Measurements from ENCODE around the gene FCAMR.

FCAMR gene

GRCh38 chr1:206923009-206923960 is 47.0 kb downstream of the FCAMR start:
- TF ChIP-seq, protein P1, sequence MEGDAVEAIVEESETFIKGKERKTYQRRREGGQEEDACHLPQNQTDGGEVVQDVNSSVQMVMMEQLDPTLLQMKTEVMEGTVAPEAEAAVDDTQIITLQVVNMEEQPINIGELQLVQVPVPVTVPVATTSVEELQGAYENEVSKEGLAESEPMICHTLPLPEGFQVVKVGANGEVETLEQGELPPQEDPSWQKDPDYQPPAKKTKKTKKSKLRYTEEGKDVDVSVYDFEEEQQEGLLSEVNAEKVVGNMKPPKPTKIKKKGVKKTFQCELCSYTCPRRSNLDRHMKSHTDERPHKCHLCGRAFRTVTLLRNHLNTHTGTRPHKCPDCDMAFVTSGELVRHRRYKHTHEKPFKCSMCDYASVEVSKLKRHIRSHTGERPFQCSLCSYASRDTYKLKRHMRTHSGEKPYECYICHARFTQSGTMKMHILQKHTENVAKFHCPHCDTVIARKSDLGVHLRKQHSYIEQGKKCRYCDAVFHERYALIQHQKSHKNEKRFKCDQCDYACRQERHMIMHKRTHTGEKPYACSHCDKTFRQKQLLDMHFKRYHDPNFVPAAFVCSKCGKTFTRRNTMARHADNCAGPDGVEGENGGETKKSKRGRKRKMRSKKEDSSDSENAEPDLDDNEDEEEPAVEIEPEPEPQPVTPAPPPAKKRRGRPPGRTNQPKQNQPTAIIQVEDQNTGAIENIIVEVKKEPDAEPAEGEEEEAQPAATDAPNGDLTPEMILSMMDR (conservative IDR thresholded peaks at IDR 0.05; ENCODE audit: low read depth, low read length) = no peak
- no peak overlapping the region for H3K9ac ChIP-seq
- H3K27me3 ChIP-seq (ENCODE audit: insufficient read depth, low read depth) = no peaks in the 10 kb centered on the region
- peaks cover 3% of the 10 kb centered on the region for H3K4me1 ChIP-seq (ENCODE audit: low read depth, poor library complexity, severe bottlenecking)
- no peaks in the 10 kb centered on the region for H4K20me1 ChIP-seq (ENCODE audit: insufficient read depth)
- no peak overlapping the region for H2AFZ ChIP-seq (ENCODE audit: low read depth)
- H3K36me3 ChIP-seq (ENCODE audit: insufficient read depth) = no peaks in the 10 kb centered on the region
- no peak overlapping the region for H3K4me2 ChIP-seq
- H3K79me2 ChIP-seq (ENCODE audit: insufficient read depth, low read depth) = no peaks in the 10 kb centered on the region
- no peak overlapping the region for H3K27ac ChIP-seq
- H3K4me3 ChIP-seq (IDR thresholded peaks at IDR 0.05; ENCODE audit: insufficient read depth, low read depth, low read length) = no peak overlapping the region

GRCh38 chr1:206922524-206922923 is 47.7 kb downstream of the FCAMR start:
- Histone ChIP-seq H3K4me1 (ENCODE audit: low read depth, poor library complexity, severe bottlenecking) (peaks cover 3% of the 10 kb centered on the region), H3K4me2 (no peak overlapping the region), H3K9ac (no peak overlapping the region), H3K27ac (no peak overlapping the region), H2AFZ (ENCODE audit: low read depth) (no peak overlapping the region), H4K20me1 (ENCODE audit: insufficient read depth) (no peaks in the 10 kb centered on the region), H3K27me3 (ENCODE audit: insufficient read depth, low read depth) (no peaks in the 10 kb centered on the region), H3K36me3 (ENCODE audit: insufficient read depth) (no peaks in the 10 kb centered on the region), H3K79me2 (ENCODE audit: insufficient read depth, low read depth) (no peaks in the 10 kb centered on the region), H3K4me3 (IDR thresholded peaks at IDR 0.05; ENCODE audit: insufficient read depth, low read depth, low read length) (no peak overlapping the region)
- TF ChIP-seq, protein P1 (conservative IDR thresholded peaks at IDR 0.05; ENCODE audit: low read depth, low read length) = no peak

- no peak within 1 kb of the TSS for H3K27ac ChIP-seq
- H3K4me3 ChIP-seq (IDR thresholded peaks at IDR 0.05; ENCODE audit: insufficient read depth, low read depth, low read length) = no peak within 1 kb of the TSS
- TF ChIP-seq, protein P1 (conservative IDR thresholded peaks at IDR 0.05; ENCODE audit: low read depth, low read length) = no peak
- no peaks in the 10 kb centered on the region for H4K20me1 ChIP-seq (ENCODE audit: insufficient read depth)
- no peaks in the 10 kb centered on the region for H3K79me2 ChIP-seq (ENCODE audit: insufficient read depth, low read depth)
- H3K27me3 ChIP-seq (ENCODE audit: insufficient read depth, low read depth) = no peaks in the 10 kb centered on the region
- peak within 1 kb of the TSS; percentile 15; the same call in 1 of the 2 replicates for H2AFZ ChIP-seq (ENCODE audit: low read depth)
- no peaks in the 10 kb centered on the region for H3K36me3 ChIP-seq (ENCODE audit: insufficient read depth)
- H3K9ac ChIP-seq = no peak within 1 kb of the TSS
- no peak within 1 kb of the TSS for H3K4me2 ChIP-seq
- peaks cover 3% of the 10 kb centered on the region for H3K4me1 ChIP-seq (ENCODE audit: low read depth, poor library complexity, severe bottlenecking)
Measured at GRCh38 chr1:206921772-206922265, 48.4 kb downstream of the FCAMR start, which contains the start of gene FCMR. FCMR (minus strand) TSS chr1:206921941; CDS start chr1:206921854, 87 bp downstream.

- no peaks in the 10 kb centered on the region for H3K36me3 ChIP-seq (ENCODE audit: insufficient read depth)
- no peak overlapping the region for H3K4me2 ChIP-seq
- H4K20me1 ChIP-seq (ENCODE audit: insufficient read depth) = no peaks in the 10 kb centered on the region
- H2AFZ ChIP-seq (ENCODE audit: low read depth) = no peak overlapping the region
- H3K27ac ChIP-seq = no peak overlapping the region
- TF ChIP-seq, protein P1 (conservative IDR thresholded peaks at IDR 0.05; ENCODE audit: low read depth, low read length) = no peak
- no peaks in the 10 kb centered on the region; the same call in 1 of the 2 replicates for H3K27me3 ChIP-seq (ENCODE audit: insufficient read depth, low read depth)
- no peak overlapping the region for H3K4me3 ChIP-seq (IDR thresholded peaks at IDR 0.05; ENCODE audit: insufficient read depth, low read depth, low read length)
- H3K9ac ChIP-seq = no peak overlapping the region
- H3K4me1 ChIP-seq (ENCODE audit: low read depth, poor library complexity, severe bottlenecking) = peaks cover 3% of the 10 kb centered on the region
- H3K79me2 ChIP-seq (ENCODE audit: insufficient read depth, low read depth) = no peaks in the 10 kb centered on the region
Measured at GRCh38 chr1:206918076-206918475, 52.2 kb downstream of the FCAMR start.
